Measurements from ENCODE around the gene TMPRSS7. TPM values are rescaled to one million over a fixed set of nuclear protein-coding genes. Genes with fewer than 3 reads are reported as not detected.

Gene TMPRSS7
- total and polyA plus RNA-seq, 7 donors, result not detected

- TF ChIP-seq CTCF (IDR thresholded peaks at IDR 0.05), result no peak
- Histone ChIP-seq H3K27ac (no peak overlapping the region), H3K36me3 (ENCODE audit: insufficient read depth in 1 of 2, low read depth in 1 of 2) (no peaks in the 10 kb centered on the region), H3K9me3 (no peaks in the 10 kb centered on the region), H3K4me3 (no peak overlapping the region), H3K4me1 (no peaks in the 10 kb centered on the region), H3K27me3 (ENCODE audit: insufficient read depth in 3 of 3, low read length in 2 of 3) (peaks cover 0 to 16% (median 0%) of the 10 kb centered on the region in 3 donors)
- DNase-seq (no peak), ATAC-seq (no peak)
- intact Hi-C loops (cut with DNase I), result no loop called here
- 93 to 97% (median 94%) methylated on average over 2 of the region's 2 CpGs for WGBS, 3 donors
Observed at GRCh38 chr3:112004669-112005068, 29.9 kb upstream of the TMPRSS7 start.

GRCh38 chr3:112005091-112005672 lies 29.4 kb upstream of the TMPRSS7 start:
- WGBS, 3 donors, result 72 to 81% (median 73%) methylated on average over 4 of the region's 4 CpGs
- H3K4me3 ChIP-seq, result no peak overlapping the region
- DNase-seq (no peak), ATAC-seq (no peak)
- H3K27me3 ChIP-seq (ENCODE audit: insufficient read depth in 3 of 3, low read length in 2 of 3), result peaks cover 0 to 12% (median 0%) of the 10 kb centered on the region in 3 donors
- H3K36me3 ChIP-seq (ENCODE audit: insufficient read depth in 1 of 2, low read depth in 1 of 2), result no peaks in the 10 kb centered on the region
- no peaks in the 10 kb centered on the region for H3K9me3 ChIP-seq
- TF ChIP-seq CTCF (IDR thresholded peaks at IDR 0.05), result no peak
- no peaks in the 10 kb centered on the region for H3K4me1 ChIP-seq
- no peak overlapping the region for H3K27ac ChIP-seq
- intact Hi-C loops (cut with DNase I), result no loop called here

- WGBS, 3 donors, result 12 to 27% (median 19%) methylated on average over 1 of the region's 1 CpG
- Histone ChIP-seq H3K4me3 (no peak overlapping the region), H3K27ac (no peak overlapping the region), H3K9me3 (no peaks in the 10 kb centered on the region), H3K27me3 (ENCODE audit: insufficient read depth in 3 of 3, low read length in 2 of 3) (no peaks in the 10 kb centered on the region), H3K36me3 (ENCODE audit: insufficient read depth in 1 of 2, low read depth in 1 of 2) (no peaks in the 10 kb centered on the region), H3K4me1 (no peaks in the 10 kb centered on the region)
- no peak for TF ChIP-seq CTCF (IDR thresholded peaks at IDR 0.05)
- DNase-seq (no peak), ATAC-seq (no peak)
- intact Hi-C loops (cut with DNase I), result no loop called here
Observed at GRCh38 chr3:112007633-112008032, 26.9 kb upstream of the TMPRSS7 start.

GRCh38 chr3:112009670-112010069 lies 24.9 kb upstream of the TMPRSS7 start:
- no peaks in the 10 kb centered on the region for H3K9me3 ChIP-seq
- no peaks in the 10 kb centered on the region for H3K27me3 ChIP-seq (ENCODE audit: insufficient read depth in 3 of 3, low read length in 2 of 3)
- intact Hi-C loops (cut with DNase I), result no loop called here
- H3K4me3 ChIP-seq, result no peak overlapping the region
- DNase-seq, result no peak
- 78 to 91% (median 86%) methylated on average over 2 of the region's 2 CpGs for WGBS, 3 donors
- H3K36me3 ChIP-seq (ENCODE audit: insufficient read depth in 1 of 2, low read depth in 1 of 2), result no peaks in the 10 kb centered on the region
- H3K4me1 ChIP-seq, result no peaks in the 10 kb centered on the region
- no peak for ATAC-seq
- no peak overlapping the region for H3K27ac ChIP-seq
- no peak for TF ChIP-seq CTCF (IDR thresholded peaks at IDR 0.05)

GRCh38 chr3:112010636-112011035 lies 23.9 kb upstream of the TMPRSS7 start:
- Histone ChIP-seq H3K4me1 (no peaks in the 10 kb centered on the region), H3K4me3 (no peak overlapping the region), H3K27ac (no peak overlapping the region), H3K9me3 (no peaks in the 10 kb centered on the region), H3K27me3 (ENCODE audit: insufficient read depth in 3 of 3, low read length in 2 of 3) (no peaks in the 10 kb centered on the region), H3K36me3 (ENCODE audit: insufficient read depth in 1 of 2, low read depth in 1 of 2) (no peaks in the 10 kb centered on the region)
- 44 to 60% (median 44%) methylated on average over 3 of the region's 3 CpGs for WGBS, 3 donors
- no peak for TF ChIP-seq CTCF (IDR thresholded peaks at IDR 0.05)
- DNase-seq (no peak), ATAC-seq (no peak)
- intact Hi-C loops (cut with DNase I), result no loop called here

Measured in psoas muscle (tissue), 8 donors.